ENCODE measurements around the gene RCVRN.

RCVRN gene

DNA sequence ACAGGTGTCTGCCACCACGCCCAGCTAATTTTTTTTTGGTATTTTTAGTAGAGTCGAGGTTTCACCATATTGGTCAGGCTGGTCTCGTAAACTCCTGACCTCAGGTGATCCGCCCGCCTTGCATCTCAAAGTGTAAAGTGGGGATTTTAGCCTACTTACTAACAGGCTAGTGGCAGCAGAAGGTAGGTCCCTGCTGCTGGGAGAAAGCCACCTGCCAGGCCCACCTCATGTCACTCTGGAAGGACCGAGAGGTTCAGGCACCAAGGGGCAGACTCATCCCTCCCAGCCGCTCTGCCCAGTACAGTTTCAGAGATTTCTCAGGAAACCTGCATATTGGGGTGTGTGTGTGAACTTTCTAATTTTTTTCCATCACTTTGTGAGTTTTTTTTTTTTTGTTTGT, 2.1 kb upstream of the RCVRN start:
- no peak overlapping the region for H3K4me2 ChIP-seq (ENCODE audit: low read length)
- peaks cover 2% of the 10 kb centered on the region for H3K27me3 ChIP-seq (ENCODE audit: control insufficient read depth, insufficient read depth, low read length)
- H3K9me3 ChIP-seq (replicated peaks; ENCODE audit: low read length), result no peaks in the 10 kb centered on the region
- no peaks in the 10 kb centered on the region for H3K4me1 ChIP-seq (ENCODE audit: control insufficient read depth, insufficient read depth, low read length)
- H3K9ac ChIP-seq (ENCODE audit: low read depth, low read length), result no peak overlapping the region
- no peak overlapping the region for H3K4me3 ChIP-seq (ENCODE audit: low read length)
- H3K36me3 ChIP-seq (ENCODE audit: insufficient read depth, low read length), result no peaks in the 10 kb centered on the region

DNA sequence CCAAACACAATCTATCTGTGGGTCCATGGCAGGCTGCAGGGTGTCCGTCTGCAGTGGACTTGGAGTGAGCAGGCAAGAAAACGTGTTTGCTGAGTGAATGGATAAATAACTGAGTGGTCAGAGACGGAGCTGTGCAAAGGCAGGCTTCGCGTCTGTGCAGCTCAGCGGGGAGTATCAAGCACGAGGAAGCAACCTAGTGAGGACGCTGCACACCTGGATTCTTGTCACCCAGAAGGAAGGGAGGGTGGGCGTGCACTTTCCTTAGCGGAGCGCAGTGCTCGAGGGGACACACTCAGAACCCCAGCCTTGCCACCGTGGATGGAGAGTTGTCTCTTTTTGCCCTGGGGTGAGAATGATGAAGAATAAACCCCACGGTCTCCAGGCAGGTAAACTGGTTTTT, 1.5 kb upstream of the RCVRN start:
- Histone ChIP-seq H3K27me3 (ENCODE audit: control insufficient read depth, insufficient read depth, low read length) (no peaks in the 10 kb centered on the region), H3K9me3 (replicated peaks; ENCODE audit: low read length) (no peaks in the 10 kb centered on the region), H3K4me3 (ENCODE audit: low read length) (no peak overlapping the region), H3K9ac (ENCODE audit: low read depth, low read length) (no peak overlapping the region), H3K36me3 (ENCODE audit: insufficient read depth, low read length) (no peaks in the 10 kb centered on the region), H3K4me1 (ENCODE audit: control insufficient read depth, insufficient read depth, low read length) (no peaks in the 10 kb centered on the region), H3K4me2 (ENCODE audit: low read length) (no peak overlapping the region)

DNA sequence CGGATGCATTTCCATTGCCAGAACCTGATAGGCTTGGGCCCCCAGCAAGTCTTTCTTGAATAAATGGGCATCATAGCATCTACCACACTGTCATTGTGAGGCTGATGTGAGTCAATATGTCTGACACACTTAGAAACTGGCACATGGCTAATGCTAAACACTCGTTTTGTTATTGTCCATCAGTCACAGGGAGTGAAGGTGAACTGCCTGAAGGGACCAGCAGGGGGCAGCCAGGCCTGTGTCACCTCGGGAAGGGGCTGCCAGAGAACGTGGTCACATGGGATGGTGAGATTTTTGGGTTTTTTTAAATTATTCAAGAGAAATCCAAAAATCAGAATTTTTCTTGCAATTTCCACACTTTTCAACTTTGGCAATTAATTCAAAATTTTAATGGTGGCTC, 831 bp upstream of the RCVRN start:
- Histone ChIP-seq H3K4me1 (ENCODE audit: control insufficient read depth, insufficient read depth, low read length) (no peaks in the 10 kb centered on the region), H3K4me2 (ENCODE audit: low read length) (no peak overlapping the region), H3K9ac (ENCODE audit: low read depth, low read length) (no peak overlapping the region), H3K4me3 (ENCODE audit: low read length) (no peak overlapping the region), H3K27me3 (ENCODE audit: control insufficient read depth, insufficient read depth, low read length) (no peaks in the 10 kb centered on the region), H3K9me3 (replicated peaks; ENCODE audit: low read length) (no peaks in the 10 kb centered on the region), H3K36me3 (ENCODE audit: insufficient read depth, low read length) (no peaks in the 10 kb centered on the region)

DNA sequence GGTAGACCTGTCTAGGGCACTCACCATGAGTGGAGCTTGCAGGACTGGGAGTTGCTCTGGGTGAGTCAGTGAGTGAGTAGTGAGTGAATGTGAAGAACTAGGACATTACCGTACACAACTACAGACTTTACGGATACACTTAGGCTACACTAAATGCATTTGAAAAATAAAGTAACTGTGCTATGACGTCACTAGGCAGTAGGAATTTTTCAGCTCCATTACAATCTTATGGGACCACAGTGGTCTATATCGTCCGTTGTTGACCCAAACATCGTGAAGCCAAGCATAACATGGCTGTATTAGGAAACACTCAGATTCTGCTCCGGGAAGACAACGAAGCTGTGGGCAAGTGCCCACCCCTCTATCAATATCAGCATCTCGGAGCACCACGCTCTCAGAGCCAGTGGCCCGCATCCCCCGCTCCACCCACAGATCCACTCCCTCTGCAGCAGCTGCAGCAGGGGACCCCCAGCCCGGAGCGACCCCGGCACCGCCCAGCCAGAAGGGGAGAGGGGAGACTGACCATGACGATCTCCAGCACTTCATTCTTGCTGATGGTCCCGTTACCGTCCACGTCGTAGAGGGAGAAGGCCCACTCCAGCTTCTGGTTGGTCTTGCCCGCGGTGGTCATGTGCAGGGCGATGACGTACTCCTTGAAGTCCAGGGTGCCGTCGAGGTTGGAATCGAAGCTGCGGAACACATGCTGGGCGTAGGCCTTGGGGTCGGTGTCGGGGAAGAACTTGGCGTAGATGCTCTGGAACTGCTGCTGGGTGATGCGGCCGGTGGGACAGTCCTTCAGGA, 594 bp downstream of the RCVRN start:
- no peaks in the 10 kb centered on the region for H3K36me3 ChIP-seq (ENCODE audit: insufficient read depth, low read length)
- H3K9me3 ChIP-seq (replicated peaks; ENCODE audit: low read length), result no peaks in the 10 kb centered on the region
- H3K4me1 ChIP-seq (ENCODE audit: control insufficient read depth, insufficient read depth, low read length), result no peaks in the 10 kb centered on the region
- no peak overlapping the region for H3K4me2 ChIP-seq (ENCODE audit: low read length)
- H3K4me3 ChIP-seq (ENCODE audit: low read length), result no peak overlapping the region
- no peaks in the 10 kb centered on the region for H3K27me3 ChIP-seq (ENCODE audit: control insufficient read depth, insufficient read depth, low read length)
- no peak overlapping the region for H3K9ac ChIP-seq (ENCODE audit: low read depth, low read length)

DNA sequence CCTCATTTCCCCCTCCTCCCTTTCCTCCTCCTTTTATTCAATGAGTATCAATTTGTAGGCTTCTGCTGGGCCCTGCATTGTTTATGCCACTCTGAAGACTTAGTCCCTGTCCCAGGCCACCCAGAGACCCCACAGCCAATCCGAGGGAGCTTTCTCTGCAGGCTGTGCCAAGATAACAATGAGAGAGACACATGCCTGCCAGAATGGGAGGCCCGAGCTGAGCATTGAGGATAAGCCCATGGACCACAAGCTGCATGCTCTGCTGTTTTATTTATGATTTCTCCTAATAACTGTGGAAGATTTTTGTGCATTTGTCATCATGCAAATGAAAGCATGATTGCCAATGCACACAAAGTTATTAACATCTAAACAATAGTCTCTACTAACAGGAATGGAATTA, 3.0 kb downstream of the RCVRN start:
- H3K4me1 ChIP-seq (ENCODE audit: control insufficient read depth, insufficient read depth, low read length), result no peaks in the 10 kb centered on the region
- no peaks in the 10 kb centered on the region for H3K27me3 ChIP-seq (ENCODE audit: control insufficient read depth, insufficient read depth, low read length)
- no peaks in the 10 kb centered on the region for H3K9me3 ChIP-seq (replicated peaks; ENCODE audit: low read length)
- no peak overlapping the region for H3K9ac ChIP-seq (ENCODE audit: low read depth, low read length)
- H3K4me2 ChIP-seq (ENCODE audit: low read length), result no peak overlapping the region
- no peak overlapping the region for H3K4me3 ChIP-seq (ENCODE audit: low read length)
- H3K36me3 ChIP-seq (ENCODE audit: insufficient read depth, low read length), result no peaks in the 10 kb centered on the region

DNA sequence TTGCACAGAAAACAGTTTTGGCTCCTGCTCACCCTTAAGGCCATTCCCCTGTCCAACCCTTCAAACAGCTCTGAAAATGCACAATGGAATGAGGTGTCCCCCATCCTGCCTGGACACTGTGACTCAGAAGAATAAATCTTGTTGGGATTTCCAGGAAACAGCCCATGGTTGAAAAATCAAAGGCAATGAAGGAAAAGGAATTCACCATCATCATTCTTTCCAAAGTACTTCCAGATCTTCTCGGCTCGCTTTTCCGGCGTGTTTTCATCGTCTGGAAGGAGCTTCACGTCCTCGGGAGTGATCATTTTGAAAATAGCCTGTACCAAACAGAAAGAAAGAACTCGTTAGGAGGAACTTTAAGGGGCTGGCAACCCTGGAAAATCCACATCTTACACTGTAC, 4.3 kb downstream of the RCVRN start:
- H3K9ac ChIP-seq (ENCODE audit: low read depth, low read length), result no peak overlapping the region

DNA sequence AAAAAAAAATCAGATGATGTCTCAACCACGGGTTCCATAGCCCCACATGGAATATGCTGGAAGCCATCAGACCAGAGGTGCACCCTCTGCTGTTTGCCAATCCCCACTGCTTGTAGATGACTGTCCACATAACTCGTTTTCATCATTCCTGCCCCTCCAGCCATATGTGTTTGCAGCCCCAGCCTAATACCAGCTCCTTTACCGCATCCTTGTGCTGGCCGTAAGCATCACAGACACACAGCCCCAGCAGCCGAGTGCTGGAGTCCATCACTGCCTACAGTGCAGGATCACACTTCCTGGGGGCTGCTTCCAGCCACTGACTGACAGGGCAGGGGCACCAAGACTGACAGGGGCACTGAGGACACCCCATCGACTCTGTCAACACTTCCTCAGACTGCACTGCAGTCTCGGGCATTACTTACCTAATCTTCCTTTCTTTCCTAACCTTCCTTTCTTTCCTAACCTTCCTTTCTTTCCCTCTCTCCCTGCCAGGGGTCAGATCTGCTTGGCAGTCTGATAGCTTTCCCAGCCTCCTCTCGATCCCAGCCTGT, 5.0 kb downstream of the RCVRN start:
- H3K9ac ChIP-seq (ENCODE audit: low read depth, low read length), result no peak overlapping the region
- no peak overlapping the region for H3K4me2 ChIP-seq (ENCODE audit: low read length)
- H3K27me3 ChIP-seq (ENCODE audit: control insufficient read depth, insufficient read depth, low read length), result no peaks in the 10 kb centered on the region
- H3K4me3 ChIP-seq (ENCODE audit: low read length), result no peak overlapping the region
- H3K9me3 ChIP-seq (replicated peaks; ENCODE audit: low read length), result no peaks in the 10 kb centered on the region
- no peaks in the 10 kb centered on the region for H3K4me1 ChIP-seq (ENCODE audit: control insufficient read depth, insufficient read depth, low read length)
- H3K36me3 ChIP-seq (ENCODE audit: insufficient read depth, low read length), result no peaks in the 10 kb centered on the region

More for the DNA sequence above, 4.3 kb downstream of the RCVRN start:
- H3K36me3 ChIP-seq (ENCODE audit: insufficient read depth, low read length), result no peaks in the 10 kb centered on the region
- H3K27me3 ChIP-seq (ENCODE audit: control insufficient read depth, insufficient read depth, low read length), result no peaks in the 10 kb centered on the region
- H3K4me2 ChIP-seq (ENCODE audit: low read length), result no peak overlapping the region
- no peak overlapping the region for H3K4me3 ChIP-seq (ENCODE audit: low read length)
- no peaks in the 10 kb centered on the region for H3K9me3 ChIP-seq (replicated peaks; ENCODE audit: low read length)
- no peaks in the 10 kb centered on the region for H3K4me1 ChIP-seq (ENCODE audit: control insufficient read depth, insufficient read depth, low read length)

DNA sequence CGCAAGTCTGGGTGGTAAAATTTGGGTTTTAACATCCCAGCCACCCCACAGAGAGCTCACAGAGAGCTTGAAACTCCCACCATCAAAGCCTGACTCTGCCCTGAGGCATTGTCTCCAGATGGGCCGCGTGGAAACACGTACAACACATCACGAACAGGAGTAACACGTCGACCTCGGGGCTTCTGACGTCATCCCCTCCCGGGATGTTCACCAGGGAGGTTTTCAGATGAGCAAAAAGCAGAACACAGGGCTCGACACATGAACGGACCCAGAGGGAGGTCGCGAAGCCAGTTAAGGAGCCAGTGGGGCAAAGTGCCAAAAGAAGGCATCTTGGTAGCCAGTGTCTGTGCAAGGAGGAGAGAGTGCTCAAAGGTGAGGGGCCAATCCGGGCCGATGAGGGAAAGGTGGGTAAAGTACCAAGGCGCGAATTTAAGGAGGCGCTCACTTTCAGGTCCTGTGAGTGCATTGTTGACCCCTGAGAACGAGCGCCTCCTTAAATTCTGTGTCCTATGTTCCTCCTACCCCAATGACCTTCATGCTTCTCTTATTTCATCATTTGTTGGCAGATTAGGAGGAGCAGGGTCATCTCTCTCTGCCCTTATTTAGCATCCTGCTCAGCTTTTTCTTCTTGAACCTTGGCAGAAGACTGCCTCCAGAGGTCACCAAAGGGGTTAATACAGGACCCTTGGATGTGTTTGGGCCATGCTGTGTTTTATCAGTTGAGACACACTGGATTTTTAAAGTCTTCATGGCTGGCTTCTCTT, 5.6 kb downstream of the RCVRN start:
- no peak overlapping the region for H3K4me2 ChIP-seq (ENCODE audit: low read length)
- no peaks in the 10 kb centered on the region for H3K36me3 ChIP-seq (ENCODE audit: insufficient read depth, low read length)
- H3K27me3 ChIP-seq (ENCODE audit: control insufficient read depth, insufficient read depth, low read length), result no peaks in the 10 kb centered on the region
- H3K9ac ChIP-seq (ENCODE audit: low read depth, low read length), result no peak overlapping the region
- no peaks in the 10 kb centered on the region for H3K4me1 ChIP-seq (ENCODE audit: control insufficient read depth, insufficient read depth, low read length)
- H3K4me3 ChIP-seq (ENCODE audit: low read length), result no peak overlapping the region
- H3K9me3 ChIP-seq (replicated peaks; ENCODE audit: low read length), result no peaks in the 10 kb centered on the region

DNA sequence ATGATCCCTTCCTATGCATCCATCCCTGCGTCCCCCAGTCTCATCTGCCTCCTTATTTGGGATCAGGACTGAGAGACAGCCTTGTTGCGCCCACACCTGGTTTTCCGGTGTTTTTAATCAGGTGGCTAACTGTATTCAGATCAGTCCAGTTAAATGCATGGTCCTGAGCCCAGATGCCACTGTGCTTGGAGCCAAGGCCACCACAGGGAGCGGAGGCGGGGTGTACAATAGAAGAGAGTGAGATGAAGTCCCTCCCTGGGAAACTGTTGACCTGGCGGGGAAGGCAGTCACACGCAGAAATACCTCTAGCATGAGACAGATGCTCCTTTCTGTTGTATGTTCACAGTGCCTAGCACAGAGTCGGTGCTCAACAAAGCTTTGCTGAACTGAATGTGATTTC, 6.3 kb downstream of the RCVRN start:
- Histone ChIP-seq H3K4me1 (ENCODE audit: control insufficient read depth, insufficient read depth, low read length) (no peaks in the 10 kb centered on the region), H3K9ac (ENCODE audit: low read depth, low read length) (no peak overlapping the region), H3K4me2 (ENCODE audit: low read length) (no peak overlapping the region), H3K9me3 (replicated peaks; ENCODE audit: low read length) (no peaks in the 10 kb centered on the region), H3K36me3 (ENCODE audit: insufficient read depth, low read length) (no peaks in the 10 kb centered on the region), H3K27me3 (ENCODE audit: control insufficient read depth, insufficient read depth, low read length) (no peaks in the 10 kb centered on the region), H3K4me3 (ENCODE audit: low read length) (no peak overlapping the region)

DNA sequence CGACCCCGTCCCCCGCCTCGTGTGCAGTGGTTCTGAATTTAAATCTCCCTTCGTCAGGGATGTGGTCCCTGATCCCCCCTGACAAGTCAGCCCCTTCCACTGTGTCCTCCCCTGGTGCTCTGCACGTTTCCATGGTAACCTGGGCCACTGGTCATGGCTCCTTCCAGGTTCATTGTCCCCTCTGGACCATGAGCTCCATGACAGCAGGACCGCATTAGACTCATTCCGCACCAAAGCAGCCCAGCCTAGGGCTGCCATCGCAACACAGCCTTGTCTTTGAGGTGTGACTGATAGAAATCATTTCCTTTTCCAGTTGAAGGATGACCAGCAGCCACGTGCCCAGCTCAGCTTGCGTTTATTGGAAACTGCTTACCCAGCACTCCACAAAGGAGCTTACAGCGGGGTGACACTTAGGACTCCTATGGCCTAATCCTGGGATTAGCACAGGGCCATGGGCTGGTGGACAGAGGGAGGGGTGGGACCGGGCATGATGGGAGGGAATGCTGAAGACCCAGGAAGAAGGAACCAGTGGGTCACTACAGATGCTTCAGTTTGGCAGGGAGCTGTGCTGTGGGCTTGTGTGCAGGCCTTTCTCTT, 7.6 kb downstream of the RCVRN start:
- Histone ChIP-seq H3K9ac (ENCODE audit: low read depth, low read length) (no peak overlapping the region), H3K9me3 (replicated peaks; ENCODE audit: low read length) (no peaks in the 10 kb centered on the region), H3K4me1 (ENCODE audit: control insufficient read depth, insufficient read depth, low read length) (no peaks in the 10 kb centered on the region), H3K4me3 (ENCODE audit: low read length) (no peak overlapping the region), H3K36me3 (ENCODE audit: insufficient read depth, low read length) (no peaks in the 10 kb centered on the region), H3K4me2 (ENCODE audit: low read length) (no peak overlapping the region), H3K27me3 (ENCODE audit: control insufficient read depth, insufficient read depth, low read length) (no peaks in the 10 kb centered on the region)

DNA sequence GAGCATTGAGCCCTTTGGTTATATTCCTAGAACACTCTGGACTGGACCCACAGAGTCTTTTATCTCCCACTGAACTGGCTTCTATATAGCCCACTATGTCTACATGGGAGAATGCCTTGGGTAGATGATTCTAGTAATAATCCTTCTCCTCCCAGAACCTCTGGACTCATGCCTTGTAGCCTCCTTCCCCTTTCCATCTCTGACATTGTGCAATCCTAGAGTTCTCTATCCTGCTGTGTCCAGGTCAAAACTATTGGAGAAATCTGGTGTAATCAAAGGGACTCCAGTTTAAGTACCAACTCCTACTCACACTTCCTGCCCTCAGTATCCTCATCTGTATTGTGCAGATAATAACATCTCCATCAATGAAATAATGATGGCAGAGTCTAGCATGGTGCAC, 9.1 kb downstream of the RCVRN start:
- no peaks in the 10 kb centered on the region for H3K27me3 ChIP-seq (ENCODE audit: control insufficient read depth, insufficient read depth, low read length)
- no peaks in the 10 kb centered on the region for H3K36me3 ChIP-seq (ENCODE audit: insufficient read depth, low read length)
- H3K4me1 ChIP-seq (ENCODE audit: control insufficient read depth, insufficient read depth, low read length), result no peaks in the 10 kb centered on the region
- H3K4me2 ChIP-seq (ENCODE audit: low read length), result no peak overlapping the region
- no peak overlapping the region for H3K4me3 ChIP-seq (ENCODE audit: low read length)
- no peaks in the 10 kb centered on the region for H3K9me3 ChIP-seq (replicated peaks; ENCODE audit: low read length)
- H3K9ac ChIP-seq (ENCODE audit: low read depth, low read length), result no peak overlapping the region

All from skeletal muscle satellite cell (primary cell).